H1 (cell line): ENCODE results near the gene RIN2. TPM values are rescaled to one million over a fixed set of nuclear protein-coding genes. Genes with fewer than 3 reads are reported as not detected.

ENCODE experiments used
- CTCF ChIA-PET: fragments of 300-600 bp; sonication (Branson Sonifier 250); formaldehyde crosslinking; loops from one replicate; lab custom pipeline; 2021; ENCODE audit not compliant: partially characterized antibody; lab: Charles Lee
- POLR2A ChIA-PET: fragments of 300-600 bp; sonication (Branson Sonifier 250); formaldehyde crosslinking; loops from one replicate; lab custom pipeline; 2021; ENCODE audit warnings: inconsistent platforms; ENCODE audit not compliant: partially characterized antibody; lab: Charles Lee
- DNase-seq, 2 experiments: peaks; one replicate each; pipeline versions ENCODE4 v3.0.0 to v3.0.0-alpha.2; 2010 to 2022; ENCODE audit warnings: low spot score in 2 of 2, low read depth in 1 of 2, mixed read lengths in 1 of 2
- FAIRE-seq: peaks from 2 replicates; lab custom pipeline; 2011; peaks lifted over from hg19 to GRCh38; lab: Jason Lieb, UNC
- H2AFZ ChIP-seq: 2 replicates; pipeline ENCODE4 v1.8.1; 2012; ENCODE audit warnings: low read length, inconsistent platforms
- H2AK5ac ChIP-seq: 2 replicates; pipeline ENCODE4 v1.6.1; 2013; ENCODE audit warnings: low read depth, low read length
- H2BK120ac ChIP-seq: replicated peaks from 2 replicates; pipeline ENCODE3; 2013; ENCODE audit warnings: low read depth, low read length, inconsistent platforms
- H2BK12ac ChIP-seq: 2 replicates; pipeline ENCODE4 v1.6.1; 2013; ENCODE audit warnings: low read depth, low read length
- H2BK15ac ChIP-seq: 2 replicates; pipeline ENCODE4 v1.6.1; 2013; ENCODE audit warnings: low read length
- H2BK20ac ChIP-seq: 2 replicates; pipeline ENCODE4 v1.6.1; 2013; ENCODE audit warnings: low read length
- H2BK5ac ChIP-seq: 2 replicates; pipeline ENCODE4 v1.6.1; 2013; ENCODE audit warnings: low read depth, low read length
- H3K14ac ChIP-seq: 2 replicates; pipeline ENCODE4 v1.6.1; 2013; ENCODE audit warnings: inconsistent platforms; ENCODE audit not compliant: insufficient read length
- H3K18ac ChIP-seq: 2 replicates; pipeline ENCODE4 v1.6.1; 2013; ENCODE audit warnings: low read length; ENCODE audit errors: extremely low read depth
- H3K23ac ChIP-seq: 2 replicates; pipeline ENCODE4 v1.6.1; 2013; ENCODE audit warnings: inconsistent platforms; ENCODE audit not compliant: insufficient read length
- H3K23me2 ChIP-seq: 2 replicates; pipeline ENCODE4 v1.6.1; 2013; ENCODE audit warnings: low read depth, low read length
- H3K27ac ChIP-seq: 2 replicates; pipeline ENCODE4 v1.6.1; 2011; ENCODE audit warnings: low read depth, low read length, inconsistent platforms
- H3K27me3 ChIP-seq, 4 experiments: replicated peaks in 1 of 4; 1 replicate in 1 of 4; 2 replicates in 3 of 4; pipeline versions ENCODE4 v1.6.1 to v1.8.1; 2011 to 2013; ENCODE audit warnings: low read length in 3 of 4, mild to moderate bottlenecking in 3 of 4, inconsistent platforms in 2 of 4, mixed read lengths in 2 of 4, moderate library complexity in 1 of 4; ENCODE audit not compliant: control insufficient read depth in 3 of 4, insufficient read depth in 3 of 4; ENCODE audit errors: extremely low read depth in 1 of 4
- H3K36me3 ChIP-seq, 4 experiments: 2 replicates each; pipeline versions ENCODE4 v1.6.1 to v1.8.1; 2011 to 2013; ENCODE audit warnings: mild to moderate bottlenecking in 4 of 4, low read length in 3 of 4, moderate library complexity in 2 of 4, control low read depth in 1 of 4, inconsistent platforms in 1 of 4; ENCODE audit not compliant: insufficient read depth in 4 of 4, control insufficient read depth in 2 of 4
- H3K4ac ChIP-seq: replicated peaks from 2 replicates; pipeline ENCODE3; 2013; ENCODE audit warnings: low read length, low read depth, mixed read lengths, inconsistent platforms; ENCODE audit not compliant: insufficient read length
- H3K4me1 ChIP-seq, 4 experiments: replicated peaks in 1 of 4; 1 replicate in 1 of 4; 2 replicates in 3 of 4; pipeline versions ENCODE4 v1.6.1 to v1.8.1; 2011 to 2013; ENCODE audit warnings: low read length in 3 of 4, inconsistent platforms in 2 of 4, mixed read lengths in 1 of 4; ENCODE audit not compliant: insufficient read depth in 4 of 4, control insufficient read depth in 3 of 4
- H3K4me2 ChIP-seq, 2 experiments: 2 replicates each; pipeline versions ENCODE4 v1.6.1 to v1.8.1; 2011 to 2013; ENCODE audit warnings: low read depth in 2 of 2, low read length in 2 of 2, control low read depth in 1 of 2, inconsistent platforms in 1 of 2, mild to moderate bottlenecking in 1 of 2; ENCODE audit not compliant: insufficient read depth in 1 of 2
- H3K4me3 ChIP-seq, 4 experiments: fragments of 200-600, 300-600 bp in 1 of 4; sonication (generic), shearing (Covaris generic), sonication (Bioruptor Twin) in 1 of 4; 2 replicates each; pipeline versions ENCODE4 v1.5.1 to v1.8.1; 2011 to 2016; ENCODE audit warnings: low read length in 4 of 4, low read depth in 3 of 4, control low read depth in 2 of 4, inconsistent platforms in 2 of 4, mild to moderate bottlenecking in 2 of 4, mixed read lengths in 1 of 4, moderate library complexity in 1 of 4; ENCODE audit not compliant: insufficient read depth in 2 of 4; ENCODE audit errors: extremely low read depth in 1 of 4
- H3K56ac ChIP-seq: replicated peaks from 2 replicates; pipeline ENCODE3; 2013; ENCODE audit warnings: low read depth, mild to moderate bottlenecking, mixed read lengths, low read length, inconsistent platforms; ENCODE audit not compliant: insufficient read length
- H3K79me1 ChIP-seq: 2 replicates; pipeline ENCODE4 v1.6.1; 2013; ENCODE audit warnings: low read depth, low read length, control low read depth
- H3K79me2 ChIP-seq, 2 experiments: 2 replicates each; pipeline versions ENCODE4 v1.6.1 to v1.8.1; 2012 to 2013; ENCODE audit warnings: low read length in 2 of 2, mild to moderate bottlenecking in 2 of 2, inconsistent platforms in 1 of 2; ENCODE audit not compliant: insufficient read depth in 2 of 2, control insufficient read depth in 1 of 2
- H3K9ac ChIP-seq, 4 experiments: replicated peaks in 1 of 4; 1 replicate in 1 of 4; 2 replicates in 3 of 4; pipeline versions ENCODE4 v1.6.1 to v1.8.1; 2011 to 2013; ENCODE audit warnings: low read depth in 3 of 4, low read length in 3 of 4, control low read depth in 2 of 4, mild to moderate bottlenecking in 2 of 4, moderate library complexity in 2 of 4, inconsistent platforms in 1 of 4; ENCODE audit errors: extremely low read depth in 1 of 4
- H3K9me3 ChIP-seq, 2 experiments: 2 replicates each; pipeline versions ENCODE4 v1.6.1 to v1.8.1; 2012 to 2013; ENCODE audit warnings: mild to moderate bottlenecking in 2 of 2, moderate library complexity in 2 of 2, control low read depth in 1 of 2, inconsistent platforms in 1 of 2, low read depth in 1 of 2, low read length in 1 of 2, mixed read lengths in 1 of 2; ENCODE audit not compliant: insufficient read depth in 2 of 2
- H4K20me1 ChIP-seq, 2 experiments: replicated peaks in 1 of 2; 2 replicates each; pipeline versions ENCODE3 to v1.8.1; 2011 to 2013; ENCODE audit warnings: inconsistent platforms in 2 of 2, low read length in 2 of 2, mild to moderate bottlenecking in 1 of 2; ENCODE audit not compliant: insufficient read depth in 2 of 2, control insufficient read depth in 1 of 2
- H4K5ac ChIP-seq: 2 replicates; pipeline ENCODE4 v1.6.1; 2013; ENCODE audit warnings: low read length, low read depth, mixed read lengths, inconsistent platforms; ENCODE audit not compliant: insufficient read length
- H4K8ac ChIP-seq: 2 replicates; pipeline ENCODE4 v1.8.0; 2013; ENCODE audit warnings: mild to moderate bottlenecking, moderate library complexity, low read length, inconsistent platforms; ENCODE audit not compliant: insufficient read depth; ENCODE audit errors: extremely low read depth
- H4K91ac ChIP-seq: replicated peaks from 2 replicates; pipeline ENCODE3; 2013; ENCODE audit warnings: low read length, mixed read lengths, inconsistent platforms; ENCODE audit not compliant: insufficient read length
- CHD7 ChIP-seq: fragments of 300-600 bp; sonication (generic); IDR thresholded peaks from 2 replicates; pipeline ENCODE4 v1.7.1; 2012; ENCODE audit warnings: low read length, moderate library complexity, mild to moderate bottlenecking, inconsistent platforms; ENCODE audit not compliant: insufficient replicate concordance
- WGBS, 2 experiments: shearing (Covaris generic) in 1 of 2; methylation state at CpG; one replicate each; pipeline versions ENCODE4 v1.1.6 to v1.1.7; 2013 to 2015; ENCODE audit warnings: low lambda C conversion rate in 2 of 2, mixed read lengths in 2 of 2, inconsistent platforms in 1 of 2, low coverage in 1 of 2, missing lambda C conversion rate in 1 of 2; ENCODE audit not compliant: insufficient replicate concordance in 2 of 2, insufficient coverage in 1 of 2, insufficient read length in 1 of 2; ENCODE audit errors: extremely low coverage in 1 of 2, missing lambda C conversion rate in 1 of 2; 5-methylcytosine and 5-hydroxymethylcytosine counted together
- polyA plus RNA-seq, 7 experiments: library from polyadenylated mRNA; depleted of rRNA in 3 of 7; stranded (reverse) in 5 of 7; unstranded in 2 of 7; fragments of >200 nt in 5 of 7; fragments of 200-250 nt in 2 of 7; gene quantifications; 1 replicate in 5 of 7; 2 replicates in 1 of 7; 4 replicates in 1 of 7; pipeline versions ENCODE4 v1.2.1 to v1.2.3, GENCODE V29; 2011 to 2013; ENCODE audit warnings: missing spikeins in 2 of 7, mixed read lengths in 2 of 7
- total RNA-seq: library from RNA; stranded (reverse); fragmentation: NEBNext Ultra II Directional; extraction: Animal tissue kit (Norgen Biotek cat#: 25700); gene quantifications from 2 replicates; pipeline ENCODE4 v1.2.1, GENCODE V29; 2021

The RIN2 gene
- total and polyA plus RNA-seq, 2 of the 8 experiments (the other 6 are each of a cell fraction or from before 2014, with no cell fraction given), result 0.20 to 1.3 TPM

- no peaks in the 10 kb centered on the region for H4K20me1 ChIP-seq
- no peak overlapping the region for H2AFZ ChIP-seq
- POLR2A ChIA-PET, result no interaction called here
- CTCF ChIA-PET, result no interaction called here
- no peaks in the 10 kb centered on the region for H3K27me3 ChIP-seq
- H4K8ac ChIP-seq, result no peak overlapping the region
- no peak for DNase-seq
- no peak overlapping the region for H3K14ac ChIP-seq
- no peak overlapping the region for H3K9ac ChIP-seq
- no peak overlapping the region for H4K91ac ChIP-seq
- H3K36me3 ChIP-seq, result no peaks in the 10 kb centered on the region
- H3K4me3 ChIP-seq, result no peak overlapping the region
- no peak overlapping the region for H2BK15ac ChIP-seq
- no peak overlapping the region for H2BK12ac ChIP-seq
- no peaks in the 10 kb centered on the region for H3K79me2 ChIP-seq
- H2BK120ac ChIP-seq, result no peak overlapping the region
- no peaks in the 10 kb centered on the region for H3K23me2 ChIP-seq
- no peak overlapping the region for H2AK5ac ChIP-seq
- H2BK20ac ChIP-seq, result no peak overlapping the region
- H2BK5ac ChIP-seq, result no peak overlapping the region
- no peaks in the 10 kb centered on the region; a peak in 1 of 4 replicates for H3K9me3 ChIP-seq
- H3K79me1 ChIP-seq, result no peaks in the 10 kb centered on the region
- H4K5ac ChIP-seq, result no peak overlapping the region
- WGBS, 2 experiments, result 87% methylated on average over 5 of the region's 5 CpGs; no CpG with 5 or more reads in 1 of the 2 experiments
- no peak overlapping the region for H3K27ac ChIP-seq
- H3K56ac ChIP-seq, result no peak overlapping the region
- no peaks in the 10 kb centered on the region for H3K4me1 ChIP-seq
- no peak overlapping the region for H3K4me2 ChIP-seq
- FAIRE-seq, result no peak
- H3K23ac ChIP-seq, result no peak overlapping the region
- H3K18ac ChIP-seq, result no peak overlapping the region
- H3K4ac ChIP-seq, result no peak overlapping the region
- TF ChIP-seq CHD7, result no peak
Measured at GRCh38 chr20:19794941-19795340, 36.9 kb downstream of the RIN2 start.
